HFF-Myc (cell line): ENCODE measurements around the gene CLIP4.

ENCODE experiments used
- DNase-seq: peaks from one replicate; pipeline ENCODE4 v3.0.0-alpha.2; 2011; ENCODE audit warnings: low read depth; ENCODE audit errors: extremely low read depth
- H3K4me3 ChIP-seq: replicated peaks from 2 replicates; pipeline ENCODE4 v1.5.1; 2011; ENCODE audit warnings: low read depth, mild to moderate bottlenecking, control low read depth, low read length
- CTCF ChIP-seq: IDR thresholded peaks from 2 replicates; pipeline ENCODE4 v1.5.1; 2012; ENCODE audit warnings: mild to moderate bottlenecking, low read depth, low read length, control low read depth; ENCODE audit errors: missing control alignments

CLIP4 gene, protein sequence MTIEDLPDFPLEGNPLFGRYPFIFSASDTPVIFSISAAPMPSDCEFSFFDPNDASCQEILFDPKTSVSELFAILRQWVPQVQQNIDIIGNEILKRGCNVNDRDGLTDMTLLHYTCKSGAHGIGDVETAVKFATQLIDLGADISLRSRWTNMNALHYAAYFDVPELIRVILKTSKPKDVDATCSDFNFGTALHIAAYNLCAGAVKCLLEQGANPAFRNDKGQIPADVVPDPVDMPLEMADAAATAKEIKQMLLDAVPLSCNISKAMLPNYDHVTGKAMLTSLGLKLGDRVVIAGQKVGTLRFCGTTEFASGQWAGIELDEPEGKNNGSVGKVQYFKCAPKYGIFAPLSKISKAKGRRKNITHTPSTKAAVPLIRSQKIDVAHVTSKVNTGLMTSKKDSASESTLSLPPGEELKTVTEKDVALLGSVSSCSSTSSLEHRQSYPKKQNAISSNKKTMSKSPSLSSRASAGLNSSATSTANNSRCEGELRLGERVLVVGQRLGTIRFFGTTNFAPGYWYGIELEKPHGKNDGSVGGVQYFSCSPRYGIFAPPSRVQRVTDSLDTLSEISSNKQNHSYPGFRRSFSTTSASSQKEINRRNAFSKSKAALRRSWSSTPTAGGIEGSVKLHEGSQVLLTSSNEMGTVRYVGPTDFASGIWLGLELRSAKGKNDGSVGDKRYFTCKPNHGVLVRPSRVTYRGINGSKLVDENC

DNA sequence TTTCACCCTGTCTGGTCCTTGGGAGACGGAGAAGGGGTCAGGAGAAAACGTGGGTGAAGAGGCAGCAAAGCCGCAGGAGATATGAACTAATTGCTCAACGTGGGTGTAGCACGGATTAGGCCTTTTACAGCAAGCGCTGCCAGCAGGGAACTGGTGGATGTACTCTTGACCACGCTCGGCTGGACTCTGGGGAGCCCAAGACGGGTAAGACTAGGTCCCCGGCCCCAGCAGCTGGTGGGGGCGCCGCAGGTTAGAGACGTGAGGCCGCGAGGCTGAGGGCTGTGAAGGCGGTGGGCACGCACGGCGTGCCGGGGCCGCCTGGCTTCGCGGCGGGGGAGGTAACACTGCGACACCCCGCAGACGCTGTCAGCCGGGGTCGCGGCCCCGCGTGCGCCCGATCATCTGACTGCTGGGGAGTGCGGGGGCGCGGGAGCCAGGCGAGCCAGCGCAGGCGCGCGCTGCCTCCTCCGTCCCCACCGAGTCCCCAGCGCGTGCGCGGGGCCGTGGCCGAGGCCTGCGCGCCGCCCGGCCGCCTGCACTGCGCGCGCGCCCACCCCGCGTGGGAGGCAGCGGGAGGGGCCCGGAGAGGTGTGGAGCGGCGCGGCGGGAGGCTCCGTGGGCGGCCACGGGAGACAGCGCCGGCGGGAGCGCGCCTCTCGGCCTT is at the start of gene CLIP4:
TSS of gene CLIP4 (plus strand) at position 470 of the 664 bp plus-strand sequence. CDS start 5,974 bp downstream, outside the sequence.
- TF ChIP-seq CTCF = no peak
- DNase-seq = no peak
- peak within 1 kb of the TSS; percentile 68 for H3K4me3 ChIP-seq

GRCh38 chr2:29066271-29066860 is 48.8 kb upstream of the CLIP4 start:
- no peak for TF ChIP-seq CTCF
- no peak for DNase-seq
- H3K4me3 ChIP-seq = no peak overlapping the region

DNA sequence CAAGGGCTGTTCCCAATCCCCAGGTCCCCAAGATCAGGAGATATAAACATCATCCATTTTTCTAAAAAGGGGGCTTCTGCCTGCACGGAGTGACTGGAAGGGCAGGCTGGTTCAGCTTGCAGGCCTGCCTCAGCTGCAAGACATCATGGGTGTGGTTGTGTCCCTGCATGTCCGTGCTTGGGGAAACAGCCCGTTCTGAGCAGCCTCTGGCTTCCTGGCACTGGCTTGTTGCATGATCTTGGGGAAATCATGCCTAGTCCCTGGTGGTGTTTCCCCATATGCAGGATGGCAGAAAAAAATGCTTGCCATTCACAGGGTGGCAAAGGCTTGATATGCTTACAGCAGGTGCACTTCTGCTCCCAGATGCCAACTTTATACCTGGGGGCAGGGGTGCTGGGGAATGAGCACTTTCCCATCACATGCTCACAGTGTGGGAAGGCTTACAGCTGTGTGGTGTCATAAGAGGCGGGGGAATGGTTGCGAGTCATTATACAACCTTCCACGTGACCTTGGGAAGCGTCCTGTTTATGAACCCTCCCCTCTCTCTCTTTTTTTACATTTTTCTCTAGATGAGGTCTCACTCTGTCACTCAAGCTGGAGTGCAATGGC is 48.1 kb upstream of the CLIP4 start:
- DNase-seq = no peak
- no peak for TF ChIP-seq CTCF

DNA sequence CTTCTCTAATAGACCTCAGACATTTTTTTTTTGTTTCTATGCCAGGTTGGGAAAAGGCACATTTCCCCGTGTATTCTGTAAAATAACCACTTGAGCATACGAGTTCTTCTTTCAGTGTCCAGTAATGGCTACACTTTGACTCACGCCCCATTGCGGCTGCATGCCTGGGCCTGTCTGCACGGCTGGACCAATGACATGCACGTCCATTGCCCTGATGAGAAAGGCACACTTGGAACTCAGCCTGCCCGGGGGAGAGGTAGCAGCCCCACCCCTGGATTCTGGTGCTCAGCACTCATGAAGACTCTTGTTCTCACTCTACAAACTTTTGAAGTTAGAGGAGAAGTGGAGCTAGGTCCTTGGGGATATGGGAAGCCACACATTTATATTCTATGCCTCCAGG is 46.7 kb upstream of the CLIP4 start:
- no peak for DNase-seq
- no peak for TF ChIP-seq CTCF
- no peak overlapping the region for H3K4me3 ChIP-seq

More for the DNA sequence above, 48.1 kb upstream of the CLIP4 start:
- H3K4me3 ChIP-seq = no peak overlapping the region

- TF ChIP-seq CTCF = no peak
- H3K4me3 ChIP-seq = no peak overlapping the region
- no peak for DNase-seq
These were observed 44.7 kb upstream of the CLIP4 start for GRCh38 chr2:29070526-29070925.
